ENCODE measurements around the gene LYRM1. TPM values are rescaled to one million over a fixed set of nuclear protein-coding genes. Genes with fewer than 3 reads are reported as not detected.
"Not testable (repeated sequence)": the region's sequence is repeated elsewhere in the genome, so short reads cannot be mapped to it uniquely, and the experiment has no call there.

Gene LYRM1
- total RNA-seq, 2 donors from 2014 or later: 18.7 to 34.9 TPM

DNA sequence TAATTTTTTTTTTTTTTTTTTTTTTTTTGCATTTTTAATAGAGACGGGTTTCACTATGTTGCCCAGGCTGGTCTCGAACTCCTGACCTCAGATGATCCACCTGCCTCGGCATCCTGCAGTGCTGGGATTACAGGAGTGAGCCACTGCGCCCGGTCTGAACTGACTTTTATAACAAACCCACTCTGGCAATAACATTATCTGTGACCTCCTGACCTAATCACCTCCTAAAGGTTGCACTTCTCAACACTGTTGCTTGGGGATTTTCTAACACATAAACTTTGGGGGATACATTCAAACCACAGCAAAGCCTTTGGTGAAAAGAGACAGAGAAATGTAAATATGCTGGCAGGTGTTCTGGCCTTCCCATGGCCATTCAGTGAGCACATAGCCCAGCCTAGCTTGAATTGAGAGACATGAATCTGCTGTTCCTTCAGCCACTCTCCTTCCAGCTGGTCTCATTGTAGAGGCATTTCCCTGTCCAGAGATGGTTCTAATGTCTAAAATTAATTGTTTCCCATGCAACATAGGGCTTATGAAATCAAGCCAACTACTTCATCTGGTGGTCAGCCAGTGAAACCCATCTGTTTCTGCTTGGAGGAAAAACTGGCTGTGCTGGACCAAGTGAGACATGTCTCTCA is 28.3 kb downstream of the LYRM1 start:
- ATAC-seq (ENCODE audit: insufficient number of reproducible peaks, low FRiP score, low read depth) (no peak), DNase-seq (ENCODE audit: low spot score) (no peak)
- Histone ChIP-seq H3K27ac (peak overlapping the region in 1 of 2 donors; percentile 32), H3K27me3 (replicated peaks; ENCODE audit: insufficient read depth) (no peaks in the 10 kb centered on the region), H3K4me3 (no peak overlapping the region), H3K9me3 (no peaks in the 10 kb centered on the region), H3K36me3 (peaks cover 6% of the 10 kb centered on the region), H3K4me1 (ENCODE audit: control insufficient read depth in 1 of 2, low read depth in 2 of 2) (peaks cover 4 to 26% of the 10 kb centered on the region in 2 donors)
- TF ChIP-seq, protein P1, sequence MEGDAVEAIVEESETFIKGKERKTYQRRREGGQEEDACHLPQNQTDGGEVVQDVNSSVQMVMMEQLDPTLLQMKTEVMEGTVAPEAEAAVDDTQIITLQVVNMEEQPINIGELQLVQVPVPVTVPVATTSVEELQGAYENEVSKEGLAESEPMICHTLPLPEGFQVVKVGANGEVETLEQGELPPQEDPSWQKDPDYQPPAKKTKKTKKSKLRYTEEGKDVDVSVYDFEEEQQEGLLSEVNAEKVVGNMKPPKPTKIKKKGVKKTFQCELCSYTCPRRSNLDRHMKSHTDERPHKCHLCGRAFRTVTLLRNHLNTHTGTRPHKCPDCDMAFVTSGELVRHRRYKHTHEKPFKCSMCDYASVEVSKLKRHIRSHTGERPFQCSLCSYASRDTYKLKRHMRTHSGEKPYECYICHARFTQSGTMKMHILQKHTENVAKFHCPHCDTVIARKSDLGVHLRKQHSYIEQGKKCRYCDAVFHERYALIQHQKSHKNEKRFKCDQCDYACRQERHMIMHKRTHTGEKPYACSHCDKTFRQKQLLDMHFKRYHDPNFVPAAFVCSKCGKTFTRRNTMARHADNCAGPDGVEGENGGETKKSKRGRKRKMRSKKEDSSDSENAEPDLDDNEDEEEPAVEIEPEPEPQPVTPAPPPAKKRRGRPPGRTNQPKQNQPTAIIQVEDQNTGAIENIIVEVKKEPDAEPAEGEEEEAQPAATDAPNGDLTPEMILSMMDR (IDR thresholded peaks at IDR 0.05): no peak

DNA sequence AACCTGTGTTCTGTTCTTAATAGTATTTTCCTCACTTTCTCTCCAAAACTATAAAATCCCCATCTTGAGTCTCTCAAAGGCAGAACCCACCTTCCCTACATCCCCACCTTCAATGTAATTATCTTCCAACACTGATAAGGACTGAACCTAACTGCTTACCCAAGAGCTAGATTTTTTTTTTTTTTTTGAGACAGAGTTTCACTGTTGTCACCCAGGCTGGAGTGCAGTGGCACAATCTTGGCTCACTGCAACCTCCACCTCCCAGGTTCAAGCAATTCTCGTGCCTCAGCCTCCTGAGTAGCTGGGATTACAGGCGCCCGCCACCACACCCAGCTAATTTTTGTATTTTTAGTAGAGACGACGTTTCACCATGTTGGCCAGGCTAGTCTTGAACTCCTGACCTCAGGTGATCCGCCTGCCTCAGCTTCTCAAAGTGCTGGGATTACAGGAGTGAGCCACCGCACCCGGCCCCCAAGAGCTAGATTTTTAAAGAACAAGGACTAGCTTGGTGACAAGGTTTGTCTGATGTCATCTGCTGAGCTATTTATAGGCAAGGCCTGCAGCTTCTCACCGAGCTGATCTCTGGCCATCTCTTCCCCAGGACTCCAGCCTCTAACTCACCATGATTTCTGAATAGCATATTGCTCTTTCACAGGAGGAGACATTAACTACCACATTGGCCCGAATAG is 29.2 kb downstream of the LYRM1 start:
- H3K9me3 ChIP-seq; H3K4me3 ChIP-seq; H3K27me3 ChIP-seq (replicated peaks; ENCODE audit: insufficient read depth); H3K36me3 ChIP-seq; DNase-seq (ENCODE audit: low spot score): not testable (repeated sequence)
- H3K4me1 ChIP-seq (ENCODE audit: control insufficient read depth in 1 of 2, low read depth in 2 of 2): peaks cover 4 to 26% of the 10 kb centered on the region in 2 donors
- ATAC-seq (ENCODE audit: insufficient number of reproducible peaks, low FRiP score, low read depth): peak; percentile 69
- H3K27ac ChIP-seq: peak overlapping the region; percentile 32 to 72

DNA sequence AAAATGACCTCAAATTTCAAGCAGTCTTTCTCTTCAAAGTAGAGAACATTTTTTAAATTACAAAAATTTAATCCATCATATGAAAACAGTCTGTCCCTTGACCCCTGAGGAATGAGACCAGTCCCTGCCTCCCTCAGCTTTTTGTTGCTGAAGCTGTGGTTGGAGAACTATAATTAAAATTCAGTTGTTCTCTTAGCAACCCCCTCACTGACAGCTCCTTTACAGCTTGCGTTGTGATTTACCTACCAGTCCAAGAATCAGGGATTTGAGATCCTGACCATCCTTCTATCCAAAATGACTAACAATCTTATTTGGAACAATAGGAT is 29.8 kb downstream of the LYRM1 start:
- Histone ChIP-seq H3K27me3 (replicated peaks; ENCODE audit: insufficient read depth) (no peaks in the 10 kb centered on the region), H3K4me3 (no peak overlapping the region), H3K9me3 (no peaks in the 10 kb centered on the region), H3K4me1 (ENCODE audit: control insufficient read depth in 1 of 2, low read depth in 2 of 2) (peaks cover 4 to 26% of the 10 kb centered on the region in 2 donors), H3K36me3 (no peaks in the 10 kb centered on the region), H3K27ac (peak overlapping the region; percentile 32 to 72)
- DNase-seq (ENCODE audit: low spot score): no peak
- ATAC-seq (ENCODE audit: insufficient number of reproducible peaks, low FRiP score, low read depth): peak; percentile 55
- TF ChIP-seq, protein P1 (IDR thresholded peaks at IDR 0.05): no peak

DNA sequence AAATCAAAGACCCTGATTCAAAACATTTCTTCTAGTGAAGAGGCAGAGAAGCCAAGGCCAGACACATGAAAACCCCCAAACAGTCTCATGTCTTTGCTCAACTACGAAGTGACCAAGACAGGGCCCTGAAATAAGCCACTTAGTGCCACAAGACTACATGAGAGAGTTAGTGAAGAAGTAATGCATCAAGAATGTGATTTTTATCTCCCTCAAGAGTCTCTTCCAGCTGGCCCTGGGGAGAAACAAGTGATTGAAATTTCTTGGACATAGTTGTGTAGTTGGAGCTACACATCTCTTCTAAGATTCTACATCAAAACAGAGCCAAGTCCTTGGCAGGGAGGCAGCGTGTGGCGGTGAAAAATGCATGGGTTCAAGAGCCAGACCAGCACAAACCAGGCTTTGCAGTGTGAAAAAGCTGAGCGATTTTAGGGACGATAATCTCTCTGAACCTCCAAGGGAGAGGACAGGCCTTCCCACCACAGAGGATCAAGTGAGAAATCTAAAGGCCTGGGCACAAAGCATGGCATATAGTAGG is 30.6 kb downstream of the LYRM1 start:
- Histone ChIP-seq H3K9me3 (no peaks in the 10 kb centered on the region), H3K4me3 (no peak overlapping the region), H3K36me3 (no peaks in the 10 kb centered on the region), H3K4me1 (ENCODE audit: control insufficient read depth in 1 of 2, low read depth in 2 of 2) (peaks cover 4 to 26% of the 10 kb centered on the region in 2 donors), H3K27me3 (replicated peaks; ENCODE audit: insufficient read depth) (no peaks in the 10 kb centered on the region), H3K27ac (peak overlapping the region; percentile 32 to 72)
- DNase-seq (ENCODE audit: low spot score) (no peak), ATAC-seq (ENCODE audit: insufficient number of reproducible peaks, low FRiP score, low read depth) (no peak)
- TF ChIP-seq, protein P1 (IDR thresholded peaks at IDR 0.05): no peak

DNA sequence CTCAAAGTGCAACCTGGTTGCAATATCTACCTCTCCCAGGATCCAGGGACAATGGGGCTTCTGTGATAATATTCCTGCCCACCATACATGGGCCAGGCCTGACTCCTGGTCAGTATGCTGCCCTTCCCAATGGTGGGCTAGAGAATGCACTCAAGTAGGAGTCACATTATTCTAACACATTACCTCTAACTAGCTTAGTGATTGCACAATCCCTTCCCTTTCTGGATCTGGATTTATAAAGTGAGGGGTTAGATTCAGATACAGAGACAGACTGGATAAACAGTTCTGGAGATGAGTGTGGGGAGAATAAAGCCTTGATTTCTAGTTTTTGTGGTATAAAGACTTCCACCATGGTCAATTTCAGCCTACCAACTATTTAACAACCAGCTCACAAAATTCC is 33.0 kb downstream of the LYRM1 start:
- no peak for DNase-seq (ENCODE audit: low spot score)
- Histone ChIP-seq H3K36me3 (no peaks in the 10 kb centered on the region), H3K4me1 (ENCODE audit: control insufficient read depth in 1 of 2, low read depth in 2 of 2) (peaks cover 4 to 26% of the 10 kb centered on the region in 2 donors), H3K9me3 (no peaks in the 10 kb centered on the region), H3K27me3 (replicated peaks; ENCODE audit: insufficient read depth) (no peaks in the 10 kb centered on the region), H3K4me3 (no peak overlapping the region), H3K27ac (no peak overlapping the region)
- TF ChIP-seq, protein P1 (IDR thresholded peaks at IDR 0.05): no peak
- no peak for ATAC-seq (ENCODE audit: insufficient number of reproducible peaks, low FRiP score, low read depth)

Data from thoracic aorta (tissue), 2 donors.